ENCODE data around the gene MAB21L3.

The MAB21L3 gene

DNA sequence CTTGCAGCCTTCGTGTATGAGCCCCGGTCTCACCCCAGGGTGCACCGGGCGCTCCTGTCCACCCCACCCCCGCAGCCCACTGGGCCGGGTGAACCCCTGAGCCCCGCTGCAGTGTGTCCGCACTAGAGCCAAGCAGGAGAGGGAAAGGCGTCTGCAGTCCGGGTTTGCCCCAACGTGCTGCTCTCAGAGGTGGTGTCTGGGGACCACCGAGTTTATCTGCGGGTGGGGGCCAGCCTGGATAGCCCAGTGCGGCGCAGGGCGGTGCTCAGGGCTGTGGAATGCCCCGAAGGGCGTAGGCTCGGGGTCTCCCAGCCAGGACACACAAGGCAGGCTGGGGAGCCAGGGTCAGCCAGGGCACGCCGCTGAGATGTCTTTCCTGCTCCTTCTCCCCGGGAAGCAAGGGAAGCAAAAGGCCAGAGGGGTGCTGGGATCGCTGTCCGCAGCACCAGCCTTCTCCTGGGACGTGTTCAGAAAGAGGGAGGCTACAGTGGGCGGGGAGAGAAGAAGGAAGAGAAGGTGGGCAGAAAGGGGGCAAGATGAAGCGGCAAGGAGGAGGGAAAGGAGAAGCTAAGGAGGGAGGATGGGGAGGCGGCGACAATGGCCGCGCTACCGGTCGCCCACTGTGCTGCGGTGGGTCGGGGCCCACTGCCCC lies 56.6 kb downstream of the MAB21L3 start:
- DNase-seq (ENCODE audit: low spot score): no peak
- Histone ChIP-seq H3K4me3 (peak overlapping the region; percentile 78), H3K27ac (peak overlapping the region; percentile 71 to 74)
- TF ChIP-seq, protein P1, sequence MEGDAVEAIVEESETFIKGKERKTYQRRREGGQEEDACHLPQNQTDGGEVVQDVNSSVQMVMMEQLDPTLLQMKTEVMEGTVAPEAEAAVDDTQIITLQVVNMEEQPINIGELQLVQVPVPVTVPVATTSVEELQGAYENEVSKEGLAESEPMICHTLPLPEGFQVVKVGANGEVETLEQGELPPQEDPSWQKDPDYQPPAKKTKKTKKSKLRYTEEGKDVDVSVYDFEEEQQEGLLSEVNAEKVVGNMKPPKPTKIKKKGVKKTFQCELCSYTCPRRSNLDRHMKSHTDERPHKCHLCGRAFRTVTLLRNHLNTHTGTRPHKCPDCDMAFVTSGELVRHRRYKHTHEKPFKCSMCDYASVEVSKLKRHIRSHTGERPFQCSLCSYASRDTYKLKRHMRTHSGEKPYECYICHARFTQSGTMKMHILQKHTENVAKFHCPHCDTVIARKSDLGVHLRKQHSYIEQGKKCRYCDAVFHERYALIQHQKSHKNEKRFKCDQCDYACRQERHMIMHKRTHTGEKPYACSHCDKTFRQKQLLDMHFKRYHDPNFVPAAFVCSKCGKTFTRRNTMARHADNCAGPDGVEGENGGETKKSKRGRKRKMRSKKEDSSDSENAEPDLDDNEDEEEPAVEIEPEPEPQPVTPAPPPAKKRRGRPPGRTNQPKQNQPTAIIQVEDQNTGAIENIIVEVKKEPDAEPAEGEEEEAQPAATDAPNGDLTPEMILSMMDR (IDR thresholded peaks at IDR 0.05): no peak

- peak; percentile 81 for DNase-seq (ENCODE audit: low spot score)
- TF ChIP-seq, protein P1 (IDR thresholded peaks at IDR 0.05): peak; percentile 98
- Histone ChIP-seq H3K4me3 (peak overlapping the region; percentile 78), H3K27ac (peak overlapping the region; percentile 71 to 74)
Measured at GRCh38 chr1:116168277-116169032, 57.3 kb downstream of the MAB21L3 start.

- no peak for DNase-seq (ENCODE audit: low spot score)
Measured at GRCh38 chr1:116169898-116170297, 58.7 kb downstream of the MAB21L3 start.

DNA sequence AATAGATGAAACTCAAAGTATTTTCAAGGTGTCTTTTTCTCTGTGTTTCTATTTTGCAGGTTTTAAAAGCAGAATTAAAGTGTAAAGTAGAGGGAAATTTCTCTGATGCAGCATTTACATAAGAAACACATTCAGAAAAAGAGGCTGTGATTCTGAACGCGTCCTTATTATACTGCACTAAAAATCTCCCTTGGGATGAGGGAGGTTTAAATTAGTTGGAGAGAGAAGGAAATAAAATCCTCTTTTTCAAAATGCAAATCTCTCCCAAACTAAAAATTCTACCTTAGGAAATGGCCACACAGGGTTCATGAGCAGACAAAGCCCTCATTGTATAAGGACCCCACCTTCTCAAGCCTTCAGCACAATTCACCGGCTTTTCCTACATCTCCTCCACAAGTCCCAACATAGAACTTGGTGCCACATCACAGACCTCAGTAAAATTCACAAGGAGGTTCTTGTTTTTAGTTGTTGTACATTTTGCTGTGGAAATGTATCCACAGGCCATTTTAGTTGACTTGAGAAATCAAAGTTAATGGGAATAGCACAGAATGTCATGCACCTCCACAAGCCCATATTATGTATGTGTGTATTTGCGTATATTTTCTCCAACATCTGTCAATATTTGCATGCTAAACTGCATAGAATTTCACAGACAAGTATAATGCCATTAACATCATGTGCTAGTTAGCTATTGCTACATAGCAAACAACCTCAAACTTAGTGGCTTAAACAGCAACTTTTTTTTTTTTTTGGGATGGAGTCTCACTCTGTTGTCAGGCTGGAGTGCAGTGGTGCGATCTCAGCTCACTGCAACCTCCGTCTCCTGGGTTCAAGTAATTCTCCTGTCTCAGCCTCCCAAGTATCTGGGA lies 59.8 kb downstream of the MAB21L3 start:
- no peak overlapping the region for H3K27ac ChIP-seq
- H3K4me3 ChIP-seq: no peak overlapping the region
- no peak for DNase-seq (ENCODE audit: low spot score)
- TF ChIP-seq, protein P1 (IDR thresholded peaks at IDR 0.05): no peak

More at GRCh38 chr1:116169898-116170297, 58.7 kb downstream of the MAB21L3 start:
- Histone ChIP-seq H3K27ac (no peak overlapping the region), H3K4me3 (no peak overlapping the region)
- TF ChIP-seq, protein P1 (IDR thresholded peaks at IDR 0.05): no peak

DNA sequence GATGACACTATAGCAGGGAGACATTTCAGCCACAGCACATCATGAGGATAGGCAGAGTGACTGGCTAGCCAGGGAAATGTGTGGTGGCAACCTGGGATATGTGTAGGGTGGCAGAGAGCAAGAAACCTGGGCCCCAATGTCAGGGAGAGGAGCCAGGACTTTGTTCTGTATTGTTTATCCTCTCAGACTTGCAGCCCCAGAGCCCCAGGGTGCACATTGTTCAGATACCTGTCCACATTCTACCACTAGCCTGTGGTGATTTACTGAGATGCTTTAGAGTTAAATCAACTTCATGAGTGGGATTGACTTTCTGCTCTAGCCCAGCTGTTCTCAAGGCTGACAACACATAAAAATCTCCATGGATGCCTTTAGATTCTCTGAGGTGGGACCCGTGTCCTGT lies 61.5 kb downstream of the MAB21L3 start:
- TF ChIP-seq, protein P1 (IDR thresholded peaks at IDR 0.05): no peak
- Histone ChIP-seq H3K27ac (no peak overlapping the region), H3K4me3 (no peak overlapping the region)
- no peak for DNase-seq (ENCODE audit: low spot score)

GRCh38 chr1:116175611-116176010 lies 64.4 kb downstream of the MAB21L3 start:
- no peak overlapping the region for H3K4me3 ChIP-seq
- TF ChIP-seq, protein P1 (IDR thresholded peaks at IDR 0.05): no peak
- no peak for DNase-seq (ENCODE audit: low spot score)
- H3K27ac ChIP-seq: no peak overlapping the region
